ENCODE data around the gene PITPNM1. TPM values are rescaled to one million over a fixed set of nuclear protein-coding genes. Genes with fewer than 3 reads are reported as not detected.

The PITPNM1 gene
- total and polyA plus RNA-seq, 2 of the 13 experiments (the other 11 are each of a cell fraction or from before 2014, with no cell fraction given) = 8.2 to 8.5 TPM

- Histone ChIP-seq H3K79me2 (ENCODE audit: insufficient read depth, low read length) (no peaks in the 10 kb centered on the region), H3K9me3 (ENCODE audit: low read length) (no peaks in the 10 kb centered on the region), H3K27ac (ENCODE audit: extremely low read length, insufficient read depth, low read length) (no peak overlapping the region), H3K9ac (ENCODE audit: insufficient read depth, low read depth, low read length) (no peak overlapping the region), H3K36me3 (replicated peaks in 1 of 2; ENCODE audit: control insufficient read depth in 1 of 2, insufficient read depth in 2 of 2, low read length in 2 of 2) (no peaks in the 10 kb centered on the region), H2AFZ (ENCODE audit: low read length) (peak overlapping the region; percentile 20), H3K27me3 (ENCODE audit: control insufficient read depth in 1 of 2, insufficient read depth in 2 of 2, low read length in 2 of 2) (no peaks in the 10 kb centered on the region), H3K4me1 (ENCODE audit: insufficient read depth, low read length) (peaks cover 43% of the 10 kb centered on the region), H3K4me2 (ENCODE audit: low read depth, low read length) (peak overlapping the region; percentile 43), H3K4me3 (replicated peaks in 1 of 3; ENCODE audit: insufficient read depth in 1 of 3, low read depth in 2 of 3, low read length in 3 of 3) (no peak overlapping the region), H4K20me1 (ENCODE audit: insufficient read depth, low read length) (no peaks in the 10 kb centered on the region)
- POLR2A ChIA-PET = no interaction called here
- 18% methylated on average over 8 of the region's 8 CpGs for WGBS (ENCODE audit: low lambda C conversion rate)
- intact Hi-C loops (cut with micrococcal nuclease; ENCODE audit: unreplicated experiment) (no loop called here), in situ Hi-C loops (cut with HindIII; ENCODE audit: extremely low pct_ligation_motif_present, low pct_unique_long_range_greater_than_20kb) (no loop called here)
- CTCF ChIA-PET (ENCODE audit: low intra/inter-chr PET ratio, low total read pairs) = no interaction called here
- FAIRE-seq (no peak), DNase-seq (ENCODE audit: low spot score) (peak; percentile 45), ATAC-seq (peak; percentile 84)
- no TSS peak for BruUV-seq (replicated peaks)
- TF ChIP-seq MED8 (CRISPR knock-in tag; IDR thresholded peaks at IDR 0.05; ENCODE audit: insufficient replicate concordance) (no peak), BHLHE40 (IDR thresholded peaks at IDR 0.05; ENCODE audit: low read length) (peak; percentile 24; the same call in 1 of the 2 replicates), TRIM24 (CRISPR knock-in tag; IDR thresholded peaks at IDR 0.05) (no peak), MZF1 (CRISPR knock-in tag; IDR thresholded peaks at IDR 0.05; ENCODE audit: borderline replicate concordance) (no peak), ZBTB49 (CRISPR knock-in tag; IDR thresholded peaks at IDR 0.05; ENCODE audit: borderline replicate concordance) (no peak), HNF1B (CRISPR knock-in tag; IDR thresholded peaks at IDR 0.05) (no peak), NFYB (CRISPR knock-in tag; IDR thresholded peaks at IDR 0.05) (peak; percentile 39; the same call in 1 of the 2 replicates), NFYC (CRISPR knock-in tag; IDR thresholded peaks at IDR 0.05) (peak; percentile 44), RBM22 (optimal IDR thresholded peaks at IDR 0.05; ENCODE audit: low read length) (no peak), RXRB (CRISPR knock-in tag; IDR thresholded peaks at IDR 0.05; ENCODE audit: borderline replicate concordance) (no peak), ZNF576 (CRISPR knock-in tag; IDR thresholded peaks at IDR 0.05) (no peak), SRF (IDR thresholded peaks at IDR 0.05; ENCODE audit: low read depth, low read length) (no peak), CTCF (CRISPR knock-in tag; IDR thresholded peaks at IDR 0.05) (peak; percentile 47; the same call in 1 of the 2 replicates), ZSCAN5A (CRISPR knock-in tag; IDR thresholded peaks at IDR 0.05; ENCODE audit: borderline replicate concordance) (no peak), SALL1 (CRISPR knock-in tag; IDR thresholded peaks at IDR 0.05) (peak; percentile 10; the same call in 1 of the 2 replicates)
Measured at GRCh38 chr11:67545280-67545679, 40.1 kb upstream of the PITPNM1 start.

Data from HepG2 (cell line).